ENCODE results near the gene KIF9. TPM values are rescaled to one million over a fixed set of nuclear protein-coding genes. Genes with fewer than 3 reads are reported as not detected.
"Not testable (repeated sequence)": the region's sequence is repeated elsewhere in the genome, so short reads cannot be mapped to it uniquely, and the experiment has no call there.

KIF9 gene
- total RNA-seq, 1 donor from 2014 or later = 3.4 TPM

- H3K27ac Mint-ChIP-seq = no peak overlapping the region
- DNase-seq (ENCODE audit: low spot score) = no peak
- intact Hi-C loops (cut with micrococcal nuclease) = no loop called here
- no peaks in the 10 kb centered on the region for H3K27me3 Mint-ChIP-seq (ENCODE audit: insufficient read depth)
- H3K9me3 Mint-ChIP-seq = no peaks in the 10 kb centered on the region
- no peaks in the 10 kb centered on the region for H3K4me1 Mint-ChIP-seq (ENCODE audit: low read depth)
- no peak overlapping the region for H3K4me3 Mint-ChIP-seq
- no peaks in the 10 kb centered on the region for H3K36me3 Mint-ChIP-seq (ENCODE audit: low read depth)
These were observed 21.3 kb downstream of the KIF9 start for GRCh38 chr3:47261301-47261700.

DNA sequence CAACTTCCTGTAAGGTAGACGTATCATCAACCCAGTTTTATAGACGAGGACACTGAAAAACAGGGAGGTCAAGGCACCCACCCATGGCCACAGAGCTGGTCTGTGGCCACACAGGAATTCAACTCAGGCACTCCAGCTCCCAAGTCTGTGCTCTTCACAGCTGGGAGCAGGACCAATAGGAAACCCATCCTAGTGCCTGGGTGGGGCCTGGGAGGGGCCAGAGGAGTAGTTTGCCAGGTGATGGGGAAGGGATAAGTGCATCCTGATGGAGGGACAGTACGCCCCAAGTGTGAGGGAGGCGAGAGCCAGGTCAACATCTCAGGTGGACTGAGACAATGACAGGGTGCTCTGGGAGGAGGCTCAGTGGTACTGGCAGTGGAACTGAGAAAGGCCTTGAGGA is 22.0 kb downstream of the KIF9 start:
- Mint-ChIP-seq H3K27me3 (ENCODE audit: insufficient read depth) (no peaks in the 10 kb centered on the region), H3K4me1 (ENCODE audit: low read depth) (no peaks in the 10 kb centered on the region), H3K36me3 (ENCODE audit: low read depth) (no peaks in the 10 kb centered on the region), H3K4me3 (no peak overlapping the region), H3K9me3 (no peaks in the 10 kb centered on the region), H3K27ac (no peak overlapping the region)
- no peak for DNase-seq (ENCODE audit: low spot score)
- intact Hi-C loops (cut with micrococcal nuclease) = no loop called here

GRCh38 chr3:47259114-47259513 is 23.5 kb downstream of the KIF9 start:
- H3K4me3 Mint-ChIP-seq = no peak overlapping the region
- no peak overlapping the region for H3K27ac Mint-ChIP-seq
- H3K36me3 Mint-ChIP-seq (ENCODE audit: low read depth) = no peaks in the 10 kb centered on the region
- intact Hi-C loops (cut with micrococcal nuclease) = no loop called here
- H3K4me1 Mint-ChIP-seq (ENCODE audit: low read depth) = no peaks in the 10 kb centered on the region
- H3K9me3 Mint-ChIP-seq = no peaks in the 10 kb centered on the region
- no peak for DNase-seq (ENCODE audit: low spot score)
- H3K27me3 Mint-ChIP-seq (ENCODE audit: insufficient read depth) = peaks cover 1% of the 10 kb centered on the region

DNA sequence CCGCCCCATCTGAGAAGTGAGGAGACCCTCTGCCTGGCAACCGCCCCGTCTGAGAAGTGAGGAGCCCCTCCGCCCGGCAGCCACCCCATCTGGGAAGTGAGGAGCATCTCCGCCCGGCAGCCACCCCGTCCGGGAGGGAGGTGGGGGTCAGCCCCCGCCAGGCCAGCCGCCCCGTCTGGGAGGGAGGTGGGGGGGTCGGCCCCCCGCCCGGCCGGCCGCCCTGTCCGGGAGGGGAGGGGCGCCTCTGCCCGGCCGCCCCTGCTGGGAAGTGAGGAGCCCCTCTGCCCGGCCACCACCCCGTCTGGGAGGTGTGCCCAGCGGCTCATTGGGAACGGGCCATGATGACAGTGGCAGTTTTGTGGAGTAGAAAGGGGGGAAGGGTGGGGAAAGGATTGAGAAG is 26.3 kb downstream of the KIF9 start:
- H3K27ac Mint-ChIP-seq; intact Hi-C loops (cut with micrococcal nuclease); H3K4me3 Mint-ChIP-seq; H3K36me3 Mint-ChIP-seq (ENCODE audit: low read depth); DNase-seq (ENCODE audit: low spot score); H3K27me3 Mint-ChIP-seq (ENCODE audit: insufficient read depth); H3K9me3 Mint-ChIP-seq; H3K4me1 Mint-ChIP-seq (ENCODE audit: low read depth): not testable (repeated sequence)

- Mint-ChIP-seq H3K27me3 (ENCODE audit: insufficient read depth) (peaks cover 3% of the 10 kb centered on the region), H3K27ac (no peak overlapping the region), H3K36me3 (ENCODE audit: low read depth) (no peaks in the 10 kb centered on the region), H3K4me1 (ENCODE audit: low read depth) (no peaks in the 10 kb centered on the region), H3K9me3 (no peaks in the 10 kb centered on the region), H3K4me3 (no peak overlapping the region)
- DNase-seq (ENCODE audit: low spot score) = no peak
- intact Hi-C loops (cut with micrococcal nuclease) = no loop called here
These were observed 30.9 kb downstream of the KIF9 start for GRCh38 chr3:47251689-47252088.

- H3K9me3 Mint-ChIP-seq; H3K36me3 Mint-ChIP-seq (ENCODE audit: low read depth); intact Hi-C loops (cut with micrococcal nuclease): not testable (repeated sequence)
These were observed 31.5 kb downstream of the KIF9 start for GRCh38 chr3:47251085-47251484.

DNA sequence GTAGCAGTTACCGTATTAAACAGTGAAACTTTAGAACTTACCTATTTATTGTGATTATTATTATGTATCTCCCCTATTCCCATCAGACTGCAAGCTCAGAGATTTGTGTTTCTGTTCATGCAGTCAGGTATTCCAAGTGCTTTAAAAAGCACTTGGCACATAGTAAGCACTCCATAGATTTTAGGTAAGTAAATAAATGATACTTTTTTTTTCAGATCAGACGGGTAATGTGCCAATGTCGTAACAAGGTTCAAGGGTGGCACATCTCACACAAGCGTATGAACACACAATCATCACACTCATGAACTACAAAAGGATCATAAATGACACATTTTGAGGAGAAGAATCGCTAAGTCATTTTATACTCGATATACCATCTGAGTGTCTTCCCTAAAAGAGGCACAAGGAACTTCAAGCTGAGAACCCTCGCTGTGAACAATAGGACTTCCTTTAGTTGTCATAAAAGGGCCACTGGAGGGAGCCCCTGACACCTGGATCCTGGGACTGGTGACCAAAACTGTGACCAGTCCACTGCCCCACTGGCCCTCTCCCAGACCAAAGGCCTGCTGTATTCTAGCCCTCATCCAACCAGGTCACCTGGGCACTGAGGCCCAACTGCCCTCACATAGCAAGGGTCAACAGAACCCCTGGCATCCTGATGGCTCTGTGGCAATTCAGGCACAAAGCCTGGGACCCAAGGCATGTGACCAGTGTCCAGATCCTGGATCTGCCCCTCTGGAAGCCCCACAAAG is 32.1 kb downstream of the KIF9 start:
- intact Hi-C loops (cut with micrococcal nuclease) = no loop called here
- peaks cover 3% of the 10 kb centered on the region for H3K27me3 Mint-ChIP-seq (ENCODE audit: insufficient read depth)

More at GRCh38 chr3:47251085-47251484, 31.5 kb downstream of the KIF9 start:
- H3K4me1 Mint-ChIP-seq (ENCODE audit: low read depth); DNase-seq (ENCODE audit: low spot score); H3K27me3 Mint-ChIP-seq (ENCODE audit: insufficient read depth); H3K27ac Mint-ChIP-seq; H3K4me3 Mint-ChIP-seq: not testable (repeated sequence)

DNA sequence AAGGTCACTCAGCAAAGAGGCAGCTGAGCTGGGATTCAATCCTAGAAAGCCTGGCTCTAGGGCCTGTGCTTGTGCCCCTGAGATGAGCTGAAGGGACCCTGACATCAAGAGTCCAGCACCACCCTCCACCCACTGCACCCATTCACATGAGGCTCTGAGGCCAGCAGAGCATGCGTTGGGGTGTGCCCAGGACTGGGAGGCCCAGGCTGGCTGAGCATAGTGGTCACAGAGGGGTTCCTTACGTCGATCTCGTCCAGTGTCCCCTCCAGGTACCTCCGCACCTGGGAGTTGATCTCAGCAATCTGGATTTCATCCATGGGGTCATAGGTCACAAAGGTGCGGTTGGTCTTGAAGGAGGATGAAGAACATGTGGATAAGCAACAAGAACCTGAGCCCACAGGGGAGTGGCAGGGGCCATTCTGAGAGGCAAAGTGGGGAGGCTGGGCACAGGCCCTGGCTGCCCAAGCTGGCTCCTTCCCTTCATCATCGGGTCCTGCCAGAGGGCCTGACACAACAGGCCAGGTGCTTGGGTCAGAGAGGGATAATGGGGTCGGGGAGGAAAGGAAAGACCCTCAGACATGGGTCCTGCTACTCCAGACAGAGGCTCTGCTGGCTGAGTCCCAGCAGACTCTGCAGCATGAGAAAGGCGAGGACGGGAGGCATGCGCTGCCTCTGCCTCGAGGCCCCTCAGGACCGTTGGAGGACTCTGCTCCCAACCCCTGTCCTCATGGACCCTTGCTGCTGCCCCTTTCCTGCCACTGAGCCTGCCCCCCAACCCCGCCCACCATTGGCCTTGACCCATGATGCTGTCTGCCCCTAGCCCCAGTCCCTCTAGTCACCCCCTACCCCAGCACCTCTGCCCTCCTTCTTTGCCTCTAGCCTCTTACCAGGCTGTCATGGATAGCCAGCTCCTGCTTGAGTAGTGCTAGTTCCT is 35.2 kb downstream of the KIF9 start:
- Mint-ChIP-seq H3K27ac (no peak overlapping the region), H3K36me3 (ENCODE audit: low read depth) (no peaks in the 10 kb centered on the region), H3K4me3 (no peak overlapping the region), H3K4me1 (ENCODE audit: low read depth) (no peaks in the 10 kb centered on the region), H3K9me3 (no peaks in the 10 kb centered on the region), H3K27me3 (ENCODE audit: insufficient read depth) (no peaks in the 10 kb centered on the region)
- intact Hi-C loops (cut with micrococcal nuclease) = no loop called here
- DNase-seq (ENCODE audit: low spot score) = no peak

More for the DNA sequence above, 32.1 kb downstream of the KIF9 start:
- Mint-ChIP-seq H3K4me1 (ENCODE audit: low read depth) (no peaks in the 10 kb centered on the region), H3K9me3 (no peaks in the 10 kb centered on the region), H3K4me3 (no peak overlapping the region), H3K36me3 (ENCODE audit: low read depth) (no peaks in the 10 kb centered on the region), H3K27ac (no peak overlapping the region)
- DNase-seq (ENCODE audit: low spot score) = no peak

DNA sequence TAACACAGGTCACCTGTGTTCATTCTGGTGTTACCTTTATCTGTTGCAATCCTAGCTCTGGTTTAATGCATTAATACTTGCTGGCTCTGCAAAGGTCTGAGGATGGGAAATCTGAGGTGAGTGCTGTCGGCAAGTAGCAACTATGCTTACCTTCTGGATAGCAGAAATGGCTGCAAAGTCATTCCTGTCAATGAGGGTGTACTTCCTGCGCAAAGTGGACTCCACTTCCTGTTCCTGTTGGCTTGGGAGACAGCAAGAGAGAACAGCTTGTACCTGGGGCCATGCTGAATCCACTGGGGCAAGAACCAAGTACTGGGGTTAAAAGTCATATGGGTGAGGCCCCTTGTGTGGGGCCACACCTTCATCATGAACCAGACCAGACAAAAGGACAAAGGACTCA is 37.3 kb downstream of the KIF9 start:
- Mint-ChIP-seq H3K4me1 (ENCODE audit: low read depth) (no peaks in the 10 kb centered on the region), H3K4me3 (no peak overlapping the region), H3K36me3 (ENCODE audit: low read depth) (no peaks in the 10 kb centered on the region), H3K27ac (no peak overlapping the region), H3K9me3 (no peaks in the 10 kb centered on the region), H3K27me3 (ENCODE audit: insufficient read depth) (no peaks in the 10 kb centered on the region)
- DNase-seq (ENCODE audit: low spot score) = no peak
- intact Hi-C loops (cut with micrococcal nuclease) = no loop called here

DNA sequence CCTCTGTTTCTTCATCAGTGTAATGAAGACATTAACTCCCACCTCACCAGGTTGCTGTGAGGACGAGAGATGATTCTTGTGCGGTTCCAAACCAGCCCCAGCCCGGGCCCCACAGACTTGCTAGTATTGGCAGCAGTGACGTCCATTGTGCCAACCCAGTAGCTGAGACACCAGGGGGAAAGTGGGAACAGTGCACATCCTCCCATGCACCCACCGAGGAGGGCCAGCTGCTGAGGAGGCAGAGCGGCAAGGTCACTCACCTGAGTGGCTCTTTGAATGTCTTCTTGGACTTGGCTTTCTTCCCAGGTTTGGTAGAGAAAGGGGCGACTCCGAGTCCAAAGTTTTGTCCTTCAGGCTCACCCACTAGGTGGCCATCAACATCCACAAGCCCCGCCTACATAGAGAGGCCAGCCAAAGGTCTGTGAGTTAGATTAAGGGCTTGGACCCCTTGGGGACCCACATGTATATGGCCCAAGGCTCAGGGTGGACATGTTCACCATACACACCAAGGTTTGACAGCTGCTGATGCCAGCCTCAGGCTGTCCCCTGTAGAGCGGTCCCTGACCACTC is 38.0 kb downstream of the KIF9 start:
- no peaks in the 10 kb centered on the region for H3K4me1 Mint-ChIP-seq (ENCODE audit: low read depth)
- H3K9me3 Mint-ChIP-seq = no peaks in the 10 kb centered on the region
- H3K27me3 Mint-ChIP-seq (ENCODE audit: insufficient read depth) = no peaks in the 10 kb centered on the region
- no peak overlapping the region for H3K27ac Mint-ChIP-seq
- intact Hi-C loops (cut with micrococcal nuclease) = no loop called here
- no peak for DNase-seq (ENCODE audit: low spot score)
- H3K4me3 Mint-ChIP-seq = no peak overlapping the region
- H3K36me3 Mint-ChIP-seq (ENCODE audit: low read depth) = no peaks in the 10 kb centered on the region

- Mint-ChIP-seq H3K36me3 (ENCODE audit: low read depth) (no peaks in the 10 kb centered on the region), H3K27ac (no peak overlapping the region), H3K27me3 (ENCODE audit: insufficient read depth) (no peaks in the 10 kb centered on the region), H3K4me3 (no peak overlapping the region), H3K9me3 (no peaks in the 10 kb centered on the region), H3K4me1 (ENCODE audit: low read depth) (no peaks in the 10 kb centered on the region)
- no peak for DNase-seq (ENCODE audit: low spot score)
- intact Hi-C loops (cut with micrococcal nuclease) = no loop called here
These were observed 39.0 kb downstream of the KIF9 start for GRCh38 chr3:47243419-47244147.

GRCh38 chr3:47239929-47240328 is 42.7 kb downstream of the KIF9 start:
- Mint-ChIP-seq H3K36me3 (ENCODE audit: low read depth) (no peaks in the 10 kb centered on the region), H3K4me3 (no peak overlapping the region), H3K9me3 (no peaks in the 10 kb centered on the region), H3K27me3 (ENCODE audit: insufficient read depth) (no peaks in the 10 kb centered on the region), H3K4me1 (ENCODE audit: low read depth) (no peaks in the 10 kb centered on the region), H3K27ac (no peak overlapping the region)
- DNase-seq (ENCODE audit: low spot score) = no peak
- intact Hi-C loops (cut with micrococcal nuclease) = no loop called here

All from activated T-helper 1 cell treated with anti-CD3 and anti-CD28 coated beads, Interleukin-12 subunit alpha, Interleukin-12 subunit beta, Interleukin-2, Interleukin-4 antibody, amounts not matched to agents 30 ng/mL and 10 ng/mL and 1 ng/mL, durations not matched to agents 14 hours and 24 hours and 36 hours (primary cell).